Measurements from ENCODE around the gene SDR42E2. TPM values are rescaled to one million over a fixed set of nuclear protein-coding genes. Genes with fewer than 3 reads are reported as not detected.
A peak's percentile ranks its signal among the peaks of the same experiment; 100 is the strongest.

Gene SDR42E2
- total and polyA plus RNA-seq, 2 donors (not counting 1 experiment from before 2014, with no cell fraction given), result under 0.01 TPM; not detected in 1

- Histone ChIP-seq H3K27ac (ENCODE audit: insufficient read depth, low read length) (no peak overlapping the region), H3K9me3 (ENCODE audit: control insufficient read depth, insufficient read depth, low read depth, low read length) (no peaks in the 10 kb centered on the region), H3K9ac (ENCODE audit: insufficient read depth, low read length) (no peak overlapping the region), H3K4me1 (ENCODE audit: control insufficient read depth, extremely low read depth, insufficient read depth, low read length) (peaks cover 8% of the 10 kb centered on the region), H3K36me3 (ENCODE audit: control insufficient read depth, insufficient read depth, low read length) (no peaks in the 10 kb centered on the region), H4K20me1 (ENCODE audit: control insufficient read depth, extremely low read depth, insufficient read depth, low read length) (no peaks in the 10 kb centered on the region), H3K4me3 (replicated peaks in 1 of 4; ENCODE audit: control extremely low read depth in 1 of 4, insufficient read depth in 1 of 4, low read depth in 3 of 4, low read length in 4 of 4) (no peak overlapping the region), H3K4me2 (ENCODE audit: extremely low read depth, insufficient read depth, low read length) (no peak overlapping the region), H3K79me2 (ENCODE audit: control insufficient read depth, insufficient read depth, low read length) (no peaks in the 10 kb centered on the region), H3K27me3 (ENCODE audit: control insufficient read depth, insufficient read depth, low read length) (no peaks in the 10 kb centered on the region), H2AFZ (ENCODE audit: low read length) (no peak overlapping the region)
- TF ChIP-seq CTCF (conservative IDR thresholded peaks at IDR 0.05 in 1 of 2, IDR thresholded peaks at IDR 0.05 in 1 of 2; ENCODE audit: low read depth in 1 of 2, low read length in 2 of 2) (peak; percentile 89 to 91), EZH2 (IDR thresholded peaks at IDR 0.05; ENCODE audit: low read length, missing control alignments) (no peak)
- DNase-seq (ENCODE audit: low read depth in 2 of 2), result peak; percentile 87 to 96
These were observed 26.5 kb downstream of the SDR42E2 start for GRCh38 chr16:22188595-22189442.

GRCh38 chr16:22189473-22190080, 27.3 kb downstream of the SDR42E2 start:
- H3K36me3 ChIP-seq (ENCODE audit: control insufficient read depth, insufficient read depth, low read length), result no peaks in the 10 kb centered on the region
- peak; percentile 21 to 32 for DNase-seq (ENCODE audit: low read depth in 2 of 2)
- peak overlapping the region; percentile 37 for H3K9ac ChIP-seq (ENCODE audit: insufficient read depth, low read length)
- peak overlapping the region; percentile 79 for H3K4me2 ChIP-seq (ENCODE audit: extremely low read depth, insufficient read depth, low read length)
- no peaks in the 10 kb centered on the region for H3K27me3 ChIP-seq (ENCODE audit: control insufficient read depth, insufficient read depth, low read length)
- TF ChIP-seq CTCF (conservative IDR thresholded peaks at IDR 0.05 in 1 of 2, IDR thresholded peaks at IDR 0.05 in 1 of 2; ENCODE audit: low read depth in 1 of 2, low read length in 2 of 2) (no peak), EZH2 (IDR thresholded peaks at IDR 0.05; ENCODE audit: low read length, missing control alignments) (no peak)
- peak overlapping the region; percentile 46 for H2AFZ ChIP-seq (ENCODE audit: low read length)
- H3K79me2 ChIP-seq (ENCODE audit: control insufficient read depth, insufficient read depth, low read length), result no peaks in the 10 kb centered on the region
- H3K4me1 ChIP-seq (ENCODE audit: control insufficient read depth, extremely low read depth, insufficient read depth, low read length), result peaks cover 8% of the 10 kb centered on the region
- no peaks in the 10 kb centered on the region for H4K20me1 ChIP-seq (ENCODE audit: control insufficient read depth, extremely low read depth, insufficient read depth, low read length)
- H3K4me3 ChIP-seq (replicated peaks in 1 of 4; ENCODE audit: control extremely low read depth in 1 of 4, insufficient read depth in 1 of 4, low read depth in 3 of 4, low read length in 4 of 4), result peak overlapping the region; percentile 36 to 62 (median 57)
- H3K9me3 ChIP-seq (ENCODE audit: control insufficient read depth, insufficient read depth, low read depth, low read length), result no peaks in the 10 kb centered on the region
- H3K27ac ChIP-seq (ENCODE audit: insufficient read depth, low read length), result no peak overlapping the region

GRCh38 chr16:22190081-22190775, 27.9 kb downstream of the SDR42E2 start:
- Histone ChIP-seq H3K27ac (ENCODE audit: insufficient read depth, low read length) (no peak overlapping the region), H3K9ac (ENCODE audit: insufficient read depth, low read length) (peak overlapping the region; percentile 37)
- TF ChIP-seq CTCF (conservative IDR thresholded peaks at IDR 0.05 in 1 of 2, IDR thresholded peaks at IDR 0.05 in 1 of 2; ENCODE audit: low read depth in 1 of 2, low read length in 2 of 2), result no peak
- no peak for TF ChIP-seq EZH2 (IDR thresholded peaks at IDR 0.05; ENCODE audit: low read length, missing control alignments)

More at GRCh38 chr16:22190081-22190775, 27.9 kb downstream of the SDR42E2 start:
- peak in 1 of 2 donors; percentile 97 for DNase-seq (ENCODE audit: low read depth in 2 of 2)
- H3K4me1 ChIP-seq (ENCODE audit: control insufficient read depth, extremely low read depth, insufficient read depth, low read length), result peaks cover 8% of the 10 kb centered on the region
- H3K27me3 ChIP-seq (ENCODE audit: control insufficient read depth, insufficient read depth, low read length), result no peaks in the 10 kb centered on the region
- peak overlapping the region; percentile 36 to 62 (median 57) for H3K4me3 ChIP-seq (replicated peaks in 1 of 4; ENCODE audit: control extremely low read depth in 1 of 4, insufficient read depth in 1 of 4, low read depth in 3 of 4, low read length in 4 of 4)
- H3K9me3 ChIP-seq (ENCODE audit: control insufficient read depth, insufficient read depth, low read depth, low read length), result no peaks in the 10 kb centered on the region
- H3K79me2 ChIP-seq (ENCODE audit: control insufficient read depth, insufficient read depth, low read length), result no peaks in the 10 kb centered on the region
- H2AFZ ChIP-seq (ENCODE audit: low read length), result peak overlapping the region; percentile 46
- H3K36me3 ChIP-seq (ENCODE audit: control insufficient read depth, insufficient read depth, low read length), result no peaks in the 10 kb centered on the region
- peak overlapping the region; percentile 79 for H3K4me2 ChIP-seq (ENCODE audit: extremely low read depth, insufficient read depth, low read length)
- no peaks in the 10 kb centered on the region for H4K20me1 ChIP-seq (ENCODE audit: control insufficient read depth, extremely low read depth, insufficient read depth, low read length)

Data from fibroblast of lung (primary cell).